Measurements from ENCODE around the gene KIF3B.

- TF ChIP-seq CTCF (IDR thresholded peaks at IDR 0.05) (no peak), POLR2A (IDR thresholded peaks at IDR 0.05) (no peak)
Measured at GRCh38 chr20:32281711-32282110, 4.3 kb downstream of the KIF3B start.

Data from heart left ventricle (tissue), 13 donors.